ENCODE results near the gene ABHD12B.

- no peak for TF ChIP-seq SUZ12 (IDR thresholded peaks at IDR 0.05; ENCODE audit: extremely low read depth, insufficient read depth, insufficient read length)
- no peak for TF ChIP-seq YY1 (IDR thresholded peaks at IDR 0.05; ENCODE audit: insufficient read depth, insufficient read length)
- no peak for TF ChIP-seq ZNF274 (IDR thresholded peaks at IDR 0.05; ENCODE audit: low read depth, low read length)
These were observed 32.9 kb downstream of the ABHD12B start for GRCh38 chr14:50904719-50905118.

Data from NT2/D1 (cell line).